ACC112 (cell line): ENCODE data around the gene DELE1.
"Not testable (repeated sequence)": the region's sequence is repeated elsewhere in the genome, so short reads cannot be mapped to it uniquely, and the experiment has no call there.

Source experiments
- H2AFZ ChIP-seq: fragments of 200-600 bp; sonication (generic); one replicate; pipeline ENCODE4 v1.6.0; 2017; ENCODE audit warnings: antibody characterized with exemption, low read length; ENCODE audit not compliant: unreplicated experiment
- H3K27ac ChIP-seq: fragments of 200-600 bp; sonication (generic); 2 replicates; pipeline ENCODE4 v1.5.1; 2014; ENCODE audit warnings: low read depth, mild to moderate bottlenecking, antibody characterized with exemption, low read length, moderate library complexity
- H3K27me3 ChIP-seq: fragments of 200-600 bp; sonication (generic); 2 replicates; pipeline ENCODE4 v1.6.1; 2014; ENCODE audit warnings: mild to moderate bottlenecking, antibody characterized with exemption, low read length, moderate library complexity, mixed read lengths; ENCODE audit not compliant: insufficient read depth
- H3K36me3 ChIP-seq: fragments of 200-600 bp; sonication (generic); 2 replicates; pipeline ENCODE4 v1.6.1; 2016; ENCODE audit warnings: mild to moderate bottlenecking, antibody characterized with exemption, low read length, moderate library complexity, mixed read lengths; ENCODE audit not compliant: insufficient read depth
- H3K4me1 ChIP-seq: fragments of 200-600 bp; sonication (generic); one replicate; pipeline ENCODE4 v1.6.1; 2016; ENCODE audit warnings: low read length, mixed read lengths; ENCODE audit not compliant: insufficient read depth, unreplicated experiment, control insufficient read depth
- H3K4me3 ChIP-seq: fragments of 200-600 bp; sonication (generic); 2 replicates; pipeline ENCODE4 v1.5.1; 2014; ENCODE audit warnings: mild to moderate bottlenecking, low read depth, low read length
- H3K79me2 ChIP-seq: fragments of 200-600 bp; sonication (generic); one replicate; pipeline ENCODE4 v1.6.0; 2016; ENCODE audit warnings: low read length; ENCODE audit not compliant: control insufficient read depth, unreplicated experiment, insufficient read depth

Gene DELE1

DNA sequence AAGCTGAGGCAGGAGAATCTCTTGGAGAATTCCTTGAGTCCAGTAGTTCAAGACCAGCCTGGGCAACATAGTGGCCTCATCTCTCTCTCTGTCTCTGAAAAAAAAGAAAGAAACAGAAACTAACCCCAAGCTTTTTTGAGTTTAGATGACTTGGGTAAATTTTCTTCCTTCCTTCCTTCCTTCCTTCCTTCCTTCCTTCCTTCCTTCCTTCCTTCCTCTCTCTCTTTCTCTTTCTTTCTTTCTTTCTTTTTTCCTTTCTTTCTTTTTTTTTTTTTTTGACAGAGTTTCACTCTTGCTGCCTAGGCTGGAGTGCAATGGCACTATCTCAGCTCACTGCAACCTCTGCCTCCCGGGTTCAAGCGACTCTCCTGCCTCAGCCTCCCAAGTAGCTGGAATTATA, 33.2 kb upstream of the DELE1 start:
- not testable (repeated sequence) for H3K36me3 ChIP-seq, H3K79me2 ChIP-seq, H3K4me3 ChIP-seq, H2AFZ ChIP-seq, H3K4me1 ChIP-seq, H3K27ac ChIP-seq
- H3K27me3 ChIP-seq, result peaks cover 30% of the 10 kb centered on the region

DNA sequence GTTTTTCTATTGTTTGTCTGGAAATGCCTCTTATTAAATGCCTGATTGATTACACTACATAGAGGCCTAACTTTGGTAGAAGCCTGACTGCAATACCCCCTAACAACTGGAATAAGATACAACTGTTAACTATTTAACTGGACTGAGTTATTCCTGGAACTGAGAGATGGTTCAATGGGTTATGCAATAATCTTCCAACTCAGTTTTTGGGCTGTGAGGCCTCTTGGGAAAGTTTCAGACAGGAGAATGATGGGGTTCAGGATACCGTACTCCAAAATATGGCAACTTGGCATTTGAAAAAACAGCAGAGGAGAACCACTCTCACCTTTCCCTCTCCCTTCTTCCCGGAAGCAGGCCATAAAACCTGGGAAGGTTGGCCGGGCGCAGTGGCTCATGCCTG, 26.2 kb upstream of the DELE1 start:
- no peak overlapping the region for H3K4me3 ChIP-seq
- H2AFZ ChIP-seq, result no peak overlapping the region
- H3K36me3 ChIP-seq, result no peaks in the 10 kb centered on the region
- H3K4me1 ChIP-seq, result no peaks in the 10 kb centered on the region
- peaks cover 15% of the 10 kb centered on the region for H3K27me3 ChIP-seq
- H3K27ac ChIP-seq, result no peak overlapping the region
- no peaks in the 10 kb centered on the region for H3K79me2 ChIP-seq

DNA sequence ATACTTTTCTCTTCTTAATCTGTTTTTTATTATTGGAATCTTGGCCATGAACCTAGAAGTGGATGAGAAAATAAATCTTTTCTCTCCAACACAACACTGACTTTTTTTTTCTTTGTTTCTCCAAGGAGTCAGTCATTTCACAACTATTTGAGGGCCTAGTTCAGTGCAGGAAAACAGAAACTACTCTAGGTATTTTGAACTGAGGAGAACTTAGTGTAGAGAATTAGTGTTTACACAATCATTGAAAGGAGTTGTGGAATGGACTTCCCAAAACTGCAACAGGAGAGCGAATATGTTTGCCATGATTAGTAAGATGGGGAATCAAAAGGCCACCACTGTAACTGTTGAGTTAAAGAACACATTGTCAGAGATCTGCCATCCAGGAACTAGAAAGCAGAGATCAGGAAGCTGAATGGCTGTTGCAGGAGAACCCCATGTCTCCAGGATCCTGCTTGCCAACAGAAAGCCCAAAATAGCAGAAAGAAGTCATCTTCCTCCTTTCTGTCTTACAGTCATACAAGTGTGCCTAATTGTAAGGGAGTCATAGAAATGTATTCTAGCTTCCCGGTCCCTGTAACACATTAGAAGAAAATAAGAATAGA, 25.1 kb upstream of the DELE1 start:
- no peak overlapping the region for H3K4me3 ChIP-seq
- H3K36me3 ChIP-seq, result no peaks in the 10 kb centered on the region
- H3K4me1 ChIP-seq, result no peaks in the 10 kb centered on the region
- no peaks in the 10 kb centered on the region for H3K79me2 ChIP-seq
- peaks cover 17% of the 10 kb centered on the region for H3K27me3 ChIP-seq
- no peak overlapping the region for H2AFZ ChIP-seq
- no peak overlapping the region for H3K27ac ChIP-seq

DNA sequence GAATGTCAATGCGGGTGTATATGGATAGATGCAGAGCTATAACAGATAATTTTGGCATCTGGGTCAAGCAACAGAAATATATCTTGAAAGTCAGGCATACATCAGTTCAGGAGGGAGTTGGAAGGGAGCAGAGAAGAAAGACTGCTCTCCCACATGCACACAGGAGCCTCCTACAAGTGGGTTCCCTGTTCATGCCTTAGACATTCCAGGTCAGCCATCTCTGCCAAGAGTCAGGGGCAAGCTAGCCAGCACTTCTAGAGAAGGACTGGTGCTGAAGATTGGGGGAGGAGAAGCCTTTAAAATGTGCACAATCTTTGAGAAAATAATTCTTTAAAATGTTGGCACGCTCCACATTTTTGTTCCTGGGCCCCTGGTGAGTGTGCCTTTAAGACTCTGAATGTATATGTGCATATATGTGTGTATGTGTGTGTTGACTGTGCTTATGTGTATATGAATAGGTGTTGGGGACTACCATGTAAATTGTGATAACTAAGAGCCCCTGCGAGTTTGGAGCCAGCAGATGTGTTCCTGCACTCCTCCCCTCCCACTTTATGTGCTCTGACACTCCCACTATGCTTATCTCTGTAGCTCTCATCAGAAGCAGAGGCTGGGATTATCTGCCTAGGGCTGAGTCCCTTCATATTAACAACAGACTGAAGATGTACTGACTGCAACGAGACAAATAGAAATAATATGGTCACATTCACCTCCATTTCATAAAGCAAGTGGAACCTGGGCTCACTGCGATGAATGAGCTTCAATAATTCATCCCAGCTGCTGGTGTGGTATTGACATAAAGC, 21.5 kb upstream of the DELE1 start:
- Histone ChIP-seq H3K27ac (no peak overlapping the region), H2AFZ (no peak overlapping the region)

DNA sequence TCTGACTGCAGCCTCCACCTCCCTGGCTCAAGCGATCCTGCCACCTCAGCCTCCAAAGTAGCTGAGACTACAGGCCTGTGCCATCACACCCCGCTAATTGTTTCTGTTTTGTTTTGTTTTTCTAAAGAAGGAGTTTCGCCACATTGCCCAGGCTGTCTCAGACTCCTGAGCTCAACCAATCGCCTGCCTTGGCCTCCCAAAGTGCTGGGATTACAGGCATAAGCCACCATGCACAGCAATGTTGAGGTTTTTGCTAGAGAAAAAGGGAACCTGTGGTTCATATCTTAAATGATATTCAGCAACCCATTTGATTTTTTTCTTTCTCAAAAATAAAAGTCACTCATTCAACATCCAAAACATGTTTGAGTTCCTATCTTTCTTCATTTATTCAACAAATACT, 20.4 kb upstream of the DELE1 start:
- Histone ChIP-seq H3K27ac (no peak overlapping the region), H3K36me3 (no peaks in the 10 kb centered on the region), H2AFZ (no peak overlapping the region)

More for the DNA sequence above, 21.5 kb upstream of the DELE1 start:
- Histone ChIP-seq H3K27me3 (peaks cover 19% of the 10 kb centered on the region; the same call in 1 of the 2 replicates), H3K79me2 (no peaks in the 10 kb centered on the region), H3K4me3 (no peak overlapping the region), H3K4me1 (no peaks in the 10 kb centered on the region), H3K36me3 (no peaks in the 10 kb centered on the region)

DNA sequence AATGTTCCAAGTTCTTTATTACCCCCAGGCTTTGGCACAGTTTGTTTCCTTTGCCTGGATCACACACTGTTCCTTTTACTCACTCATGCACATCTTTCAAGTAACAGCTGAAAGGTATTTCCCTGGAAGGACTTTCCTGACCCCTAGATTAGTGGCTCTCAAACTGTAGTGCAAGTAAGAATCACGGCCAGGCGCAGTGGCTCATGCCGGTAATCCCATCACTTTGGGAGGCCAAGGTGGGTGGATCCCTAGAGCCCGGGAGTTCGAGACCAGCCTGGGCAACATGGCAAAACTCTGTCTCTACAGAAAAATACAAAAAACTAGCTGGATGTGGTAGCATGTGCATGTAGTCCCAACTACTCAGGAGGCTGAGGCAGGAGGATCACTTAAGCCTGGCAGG, 19.1 kb upstream of the DELE1 start:
- H3K27ac ChIP-seq, result no peak overlapping the region
- H3K79me2 ChIP-seq, result no peaks in the 10 kb centered on the region
- no peaks in the 10 kb centered on the region for H3K4me1 ChIP-seq
- no peak overlapping the region for H2AFZ ChIP-seq
- H3K36me3 ChIP-seq, result no peaks in the 10 kb centered on the region
- no peak overlapping the region for H3K4me3 ChIP-seq
- H3K27me3 ChIP-seq, result peaks cover 19% of the 10 kb centered on the region; the same call in 1 of the 2 replicates

More for the DNA sequence above, 20.4 kb upstream of the DELE1 start:
- H3K4me1 ChIP-seq, result no peaks in the 10 kb centered on the region
- peaks cover 19% of the 10 kb centered on the region; the same call in 1 of the 2 replicates for H3K27me3 ChIP-seq
- H3K79me2 ChIP-seq, result no peaks in the 10 kb centered on the region
- no peak overlapping the region for H3K4me3 ChIP-seq

DNA sequence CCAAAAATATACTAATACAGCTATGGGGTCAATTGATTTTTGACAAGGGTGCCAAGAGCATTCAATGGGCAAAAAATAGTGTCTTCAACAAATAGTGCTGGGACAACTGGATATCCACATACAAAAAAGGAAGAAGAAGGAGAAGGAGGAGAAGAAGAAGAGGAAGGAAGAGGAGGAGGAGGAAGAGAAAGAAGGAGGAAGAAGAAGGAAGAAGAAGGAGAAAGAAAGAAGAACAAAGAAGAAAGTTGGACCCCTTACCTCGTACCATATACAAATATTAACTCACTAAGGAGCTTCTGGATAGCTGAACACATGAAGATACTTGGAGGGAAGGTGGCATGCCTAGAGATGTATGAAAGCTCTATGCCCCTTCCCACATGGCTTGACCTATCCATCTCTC, 17.2 kb upstream of the DELE1 start:
- Histone ChIP-seq H3K36me3 (no peaks in the 10 kb centered on the region), H2AFZ (no peak overlapping the region), H3K79me2 (no peaks in the 10 kb centered on the region), H3K27me3 (peaks cover 19% of the 10 kb centered on the region; the same call in 1 of the 2 replicates), H3K27ac (no peak overlapping the region), H3K4me3 (no peak overlapping the region), H3K4me1 (no peaks in the 10 kb centered on the region)

DNA sequence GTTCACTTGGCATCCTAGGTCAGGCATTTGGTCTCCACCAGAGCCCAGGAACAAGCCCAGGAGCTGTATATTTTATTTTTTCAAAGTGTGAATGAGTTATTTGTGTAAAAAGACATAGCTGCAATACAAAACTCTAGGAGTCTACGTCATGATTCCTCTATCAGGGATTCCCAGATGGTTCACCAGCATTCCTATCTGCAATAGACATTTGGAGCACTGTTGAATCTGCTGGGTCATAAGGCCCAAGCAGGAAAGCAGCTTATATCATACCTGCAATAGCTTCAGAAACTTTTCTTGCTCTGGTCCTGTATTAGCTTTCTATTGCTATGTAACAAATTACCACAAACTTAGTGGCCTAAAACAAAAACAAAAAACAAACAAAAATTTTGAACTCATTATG, 16.7 kb upstream of the DELE1 start:
- no peaks in the 10 kb centered on the region for H3K79me2 ChIP-seq
- no peak overlapping the region for H2AFZ ChIP-seq
- H3K36me3 ChIP-seq, result no peaks in the 10 kb centered on the region
- H3K27me3 ChIP-seq, result peaks cover 16% of the 10 kb centered on the region; the same call in 1 of the 2 replicates
- H3K27ac ChIP-seq, result no peak overlapping the region
- no peaks in the 10 kb centered on the region for H3K4me1 ChIP-seq
- no peak overlapping the region for H3K4me3 ChIP-seq

DNA sequence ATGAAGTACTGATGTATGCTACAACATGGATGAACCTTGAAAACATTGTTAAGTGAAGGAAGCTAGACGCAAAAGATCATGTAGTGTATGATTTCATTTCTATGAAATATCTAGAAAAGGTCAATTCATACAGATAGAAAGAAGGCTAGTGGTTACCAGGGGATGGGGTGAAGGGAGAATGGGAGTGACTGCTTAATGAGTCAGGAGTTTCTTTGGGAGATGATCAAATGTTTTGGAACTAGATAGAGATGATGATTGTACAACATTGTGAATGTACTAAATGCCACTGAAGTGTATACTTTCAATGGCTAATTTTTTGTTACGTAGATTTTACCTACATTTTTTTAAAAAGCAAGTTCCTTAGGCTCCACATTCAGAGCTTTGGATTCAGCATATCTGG, 14.9 kb upstream of the DELE1 start:
- no peaks in the 10 kb centered on the region for H3K79me2 ChIP-seq
- H3K4me1 ChIP-seq, result no peaks in the 10 kb centered on the region
- H3K27ac ChIP-seq, result no peak overlapping the region
- H3K4me3 ChIP-seq, result no peak overlapping the region
- H2AFZ ChIP-seq, result no peak overlapping the region
- peaks cover 18% of the 10 kb centered on the region; the same call in 1 of the 2 replicates for H3K27me3 ChIP-seq
- no peaks in the 10 kb centered on the region for H3K36me3 ChIP-seq

DNA sequence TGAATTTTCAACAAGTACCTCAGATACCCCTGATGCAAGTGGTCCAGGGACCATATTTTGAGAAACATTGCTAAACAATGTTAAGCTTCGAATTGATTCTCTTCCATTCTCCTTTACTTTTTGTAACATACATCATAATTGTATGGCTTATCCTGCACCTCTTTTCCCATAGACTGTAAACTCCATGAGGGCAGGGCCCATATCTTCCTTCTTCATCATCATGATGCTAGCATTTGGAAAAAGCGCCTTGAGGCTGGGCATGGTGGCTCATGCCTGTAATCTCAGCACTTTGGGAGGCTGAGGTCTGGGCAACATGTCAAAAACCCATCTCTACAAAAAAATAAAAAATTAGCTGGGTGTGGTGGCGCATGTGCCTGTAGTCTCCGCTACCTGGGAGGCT, 14.5 kb upstream of the DELE1 start:
- no peak overlapping the region for H3K4me3 ChIP-seq
- no peak overlapping the region for H3K27ac ChIP-seq
- H3K79me2 ChIP-seq, result no peaks in the 10 kb centered on the region
- no peak overlapping the region for H2AFZ ChIP-seq
- no peaks in the 10 kb centered on the region for H3K4me1 ChIP-seq
- no peaks in the 10 kb centered on the region for H3K36me3 ChIP-seq
- H3K27me3 ChIP-seq, result peaks cover 18% of the 10 kb centered on the region; the same call in 1 of the 2 replicates

DNA sequence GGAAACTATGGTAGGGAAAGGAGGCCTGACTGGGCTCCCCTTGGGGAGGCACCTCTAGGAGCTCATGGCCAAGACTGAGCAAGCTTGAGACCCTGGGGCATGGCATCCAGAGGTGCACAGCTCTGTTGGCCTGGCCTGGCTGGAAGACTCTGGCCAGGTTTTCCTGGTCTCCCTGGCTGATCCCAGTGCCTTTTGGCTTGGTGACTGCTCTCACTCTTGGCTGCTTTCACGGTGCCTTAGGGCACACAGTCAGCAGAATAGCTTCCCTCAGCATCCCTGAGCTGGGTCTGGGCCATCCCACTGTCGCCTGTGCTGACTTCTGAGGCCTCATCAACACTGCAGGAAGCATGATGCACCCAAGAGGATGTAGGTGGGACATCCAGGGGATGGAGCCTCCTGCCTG, 13.4 kb upstream of the DELE1 start:
- Histone ChIP-seq H3K27ac (no peak overlapping the region), H3K4me3 (no peak overlapping the region), H3K36me3 (no peaks in the 10 kb centered on the region), H3K4me1 (no peaks in the 10 kb centered on the region), H2AFZ (no peak overlapping the region), H3K79me2 (no peaks in the 10 kb centered on the region), H3K27me3 (peaks cover 15% of the 10 kb centered on the region; the same call in 1 of the 2 replicates)
